ENCODE results near the gene NCKAP5.

- TF ChIP-seq NCOA1 (IDR thresholded peaks at IDR 0.05; ENCODE audit: low read depth) (no peak), CTCF (IDR thresholded peaks at IDR 0.05 in 2 of 3, conservative IDR thresholded peaks at IDR 0.05 in 1 of 3; ENCODE audit: insufficient read depth in 2 of 3, low read depth in 1 of 3, low read length in 3 of 3) (no peak), POLR2A (conservative IDR thresholded peaks at IDR 0.05) (no peak)
Observed at GRCh38 chr2:133439565-133439920, 128.7 kb downstream of the NCKAP5 start.

Data from K562 (cell line).